Pericardium fibroblast (primary cell): ENCODE measurements around the gene PLXDC1. TPM values are rescaled to one million over a fixed set of nuclear protein-coding genes. Genes with fewer than 3 reads are reported as not detected.

Source experiments
- total RNA-seq: library from RNA; depleted of rRNA; stranded (reverse); fragments of >200 nt; gene quantifications from 2 replicates; pipeline ENCODE4 v1.2.3, GENCODE V29; 2015

The PLXDC1 gene
- total RNA-seq: 0.09 and 0.70 TPM in 2 replicates

GRCh38 chr17:39151150-39151942 is at the start of gene PLXDC1:
PLXDC1 (minus strand) TSS chr17:39151637; CDS start chr17:39151437, 200 bp downstream.

GRCh38 chr17:39200070-39200879 is 48.8 kb upstream of the PLXDC1 start, which contains the start of gene RPL19:
RPL19 (plus strand) TSS chr17:39200283; CDS start chr17:39200345, 62 bp downstream.

DNA sequence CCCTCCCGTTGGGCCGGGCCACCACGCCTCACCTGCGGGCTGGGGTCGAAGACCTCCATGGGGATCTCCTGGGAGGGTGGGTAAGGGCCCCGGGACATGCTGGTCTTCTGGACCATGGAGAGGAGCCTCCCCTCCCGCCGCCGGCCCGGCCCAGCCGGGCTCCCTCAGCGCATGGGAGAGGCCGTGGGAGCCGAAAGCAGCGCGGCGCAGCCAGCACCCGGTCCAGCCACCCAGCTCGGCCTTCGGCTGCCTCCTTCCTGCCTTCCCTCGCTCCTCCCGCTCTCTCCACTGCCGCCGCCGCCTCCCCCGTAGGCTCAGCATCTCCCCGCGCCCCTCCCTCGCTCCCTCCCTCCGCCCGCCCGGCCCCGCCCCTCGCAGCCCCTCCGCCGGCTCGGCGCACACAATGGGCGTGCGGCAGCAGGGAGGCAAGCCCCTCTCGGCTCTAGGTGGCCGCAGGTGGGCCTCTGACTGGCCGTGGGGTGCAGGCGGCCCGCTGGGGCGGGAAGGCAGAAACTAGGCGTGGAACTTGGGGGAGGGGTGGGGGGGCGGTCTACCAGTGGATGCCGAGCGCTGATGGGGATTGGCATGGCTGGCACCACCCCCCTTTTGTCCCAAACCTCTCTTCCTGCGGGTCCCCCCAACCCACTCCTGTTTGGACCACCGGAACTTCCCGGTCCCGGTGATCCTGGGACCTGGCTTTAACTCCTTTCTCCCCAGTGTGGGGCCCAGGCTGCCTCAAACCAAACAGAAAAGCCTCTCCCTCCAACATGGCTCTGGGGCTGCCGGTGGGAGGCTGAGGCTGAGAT is 46.1 kb upstream of the PLXDC1 start, which contains the start of gene CACNB1:
TSS of gene CACNB1 (minus strand) at position 290 of the 806 bp plus-strand sequence. CDS start at position 116, 174 bp downstream.

DNA sequence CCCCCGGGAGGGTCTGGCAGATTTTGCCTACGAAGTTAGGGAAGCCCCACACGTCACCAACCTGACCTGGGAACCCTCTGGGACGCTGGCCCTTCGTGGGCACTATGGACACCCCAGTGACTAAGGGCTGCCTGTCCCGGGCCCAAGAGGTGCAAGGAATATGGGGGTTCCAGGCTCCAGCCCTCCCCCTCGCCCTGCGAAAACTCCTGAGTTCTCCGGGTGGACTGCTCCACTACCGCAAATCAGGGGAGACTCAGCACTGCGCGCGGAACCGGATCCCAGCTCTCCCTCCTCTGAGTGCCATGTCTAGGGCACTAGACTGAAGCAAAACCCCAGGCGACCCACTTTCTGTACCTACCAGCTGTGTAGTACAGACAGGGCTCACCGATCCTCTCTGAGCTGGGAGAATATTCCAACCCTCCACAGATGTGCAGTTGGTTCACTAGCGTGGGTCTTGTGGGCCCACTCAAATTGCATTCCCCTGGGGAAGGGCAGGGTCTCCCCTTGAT is 14.5 kb upstream of the PLXDC1 start, which contains the start of gene ARL5C:
TSS of gene ARL5C (minus strand) at position 321 of the 509 bp plus-strand sequence. CDS start 401 bp downstream, outside the sequence.

Other genes starting within 250 kb of the PLXDC1 start
- not detected in 2 replicates for gene FBXO47, start 184.2 kb downstream of the PLXDC1 start, total RNA-seq
- not detected in 2 replicates for gene ARL5C, start 14.5 kb upstream of the PLXDC1 start, total RNA-seq
- gene CACNB1, start 46.0 kb upstream of the PLXDC1 start, total RNA-seq: 6.1 and 21.4 TPM in 2 replicates
- gene RPL19, start 48.6 kb upstream of the PLXDC1 start, total RNA-seq: 2,601 and 3,126 TPM in 2 replicates
- 0.82 TPM in 1 of 2 replicates, not detected in the other for gene STAC2, start 74.3 kb upstream of the PLXDC1 start, total RNA-seq
- gene FBXL20, start 250.0 kb upstream of the PLXDC1 start, total RNA-seq: 11.9 and 12.5 TPM in 2 replicates